GM12878 (cell line): Measurements from ENCODE around the gene SCNM1. TPM values are rescaled to one million over a fixed set of nuclear protein-coding genes. Genes with fewer than 3 reads are reported as not detected.

Source experiments
- ATAC-seq: fragments of 200-7000 bp; cut with Tn5 transposase; 3 replicates; pipeline ENCODE4 v1.9.1; 2020; ENCODE audit warnings: mild to moderate bottlenecking, moderate library complexity
- BruUV-seq: library from RNA; stranded (reverse); fragments of 400-500 nt; replicated peaks from 2 replicates; lab custom pipeline; 2021; lab: Mats Ljungman, UMichigan
- CTCF ChIA-PET: fragments of 300-600 bp; sonication (Branson Sonifier 250); formaldehyde crosslinking; extraction: SDS; loops from one replicate; lab custom pipeline; 2021; ENCODE audit warnings: inconsistent platforms; lab: Yijun Ruan, JAX
- POLR2A ChIA-PET: fragments of 350-600 bp; formaldehyde crosslinking; extraction: SDS; loops from one replicate; lab custom pipeline; 2021; ENCODE audit warnings: inconsistent platforms; lab: Charles Lee
- RAD21 ChIA-PET: fragments of 300-600 bp; sonication (Branson Sonifier 250); formaldehyde crosslinking; loops from one replicate; lab custom pipeline; 2023; ENCODE audit warnings: antibody characterized with exemption; ENCODE audit not compliant: unreplicated experiment; lab: Charles Lee
- SMC1A ChIA-PET: fragments of 300-600 bp; sonication (Branson Sonifier 250); formaldehyde crosslinking; loops from one replicate; lab custom pipeline; 2023; ENCODE audit not compliant: unreplicated experiment, uncharacterized antibody; lab: Charles Lee
- DNase-seq: peaks from one replicate; pipeline ENCODE4 v3.0.0-alpha.2; 2011; ENCODE audit warnings: low read depth, low spot score
- FAIRE-seq: peaks from 3 replicates; lab custom pipeline; 2011; peaks lifted over from hg19 to GRCh38; lab: Jason Lieb, UNC
- H2AFZ ChIP-seq: 2 replicates; pipeline ENCODE4 v1.6.0; 2011; ENCODE audit warnings: low read depth, low read length, control low read depth; ENCODE audit not compliant: control insufficient read depth
- H3K27ac ChIP-seq: 2 replicates; pipeline ENCODE4 v1.5.1; 2011; ENCODE audit warnings: control low read depth; ENCODE audit not compliant: control insufficient read depth, insufficient read depth
- H3K27me3 ChIP-seq, 2 experiments: replicated peaks in 1 of 2; 2 replicates each; pipeline versions ENCODE4 v1.6.0 to v1.6.1; 2011; ENCODE audit warnings: low read length in 1 of 2; ENCODE audit not compliant: control insufficient read depth in 2 of 2, insufficient read depth in 2 of 2
- H3K36me3 ChIP-seq, 2 experiments: 2 replicates each; pipeline ENCODE4 v1.5.1; 2011; ENCODE audit warnings: low read length in 1 of 2; ENCODE audit not compliant: control insufficient read depth in 2 of 2, insufficient read depth in 2 of 2
- H3K4me1 ChIP-seq: 2 replicates; pipeline ENCODE4 v1.6.1; 2011; ENCODE audit warnings: mild to moderate bottlenecking, low read length, moderate library complexity, mixed read lengths; ENCODE audit not compliant: control insufficient read depth, insufficient read depth
- H3K4me2 ChIP-seq: 2 replicates; pipeline ENCODE4 v1.6.0; 2011; ENCODE audit warnings: control low read depth; ENCODE audit not compliant: control insufficient read depth, insufficient read depth
- H3K4me3 ChIP-seq: fragments of 200-600 bp; sonication (generic); 2 replicates; pipeline ENCODE4 v1.5.1; 2016
- H3K79me2 ChIP-seq: 2 replicates; pipeline ENCODE4 v1.6.0; 2011; ENCODE audit warnings: low read length; ENCODE audit not compliant: control insufficient read depth, insufficient read depth
- H3K9ac ChIP-seq: 2 replicates; pipeline ENCODE4 v1.8.0; 2011; ENCODE audit warnings: low read length, control low read depth, mixed read lengths; ENCODE audit not compliant: control insufficient read depth, insufficient read depth
- H3K9me3 ChIP-seq: replicated peaks from 3 replicates; pipeline ENCODE4 v1.5.1; 2011; ENCODE audit warnings: mild to moderate bottlenecking, low read length; ENCODE audit not compliant: control insufficient read depth, insufficient read depth
- H4K20me1 ChIP-seq: 2 replicates; pipeline ENCODE4 v1.6.0; 2011; ENCODE audit not compliant: control insufficient read depth, insufficient read depth
- EGR1 ChIP-seq, 2 experiments: IDR thresholded peaks; 1 replicate in 1 of 2; 2 replicates in 1 of 2; pipeline ENCODE4 v1.6.1; 2011 to 2012; ENCODE audit warnings: low read depth in 2 of 2, low read length in 2 of 2, borderline replicate concordance in 1 of 2, mild to moderate bottlenecking in 1 of 2, moderate library complexity in 1 of 2
- HDAC6 ChIP-seq: fragments of 200-600 bp; sonication (generic); IDR thresholded peaks from one replicate; pipeline ENCODE4 v1.8.0; 2017; ENCODE audit warnings: antibody characterized with exemption; ENCODE audit not compliant: unreplicated experiment
- IRF4 ChIP-seq: IDR thresholded peaks from 2 replicates; pipeline ENCODE4 v1.6.1; 2011; ENCODE audit warnings: low read depth, low read length
- RAD51 ChIP-seq: fragments of 450-650 bp; IDR thresholded peaks from 2 replicates; pipeline ENCODE4 v1.6.1; 2016; ENCODE audit warnings: moderate library complexity, mild to moderate bottlenecking, inconsistent platforms
- SMAD5 ChIP-seq: IDR thresholded peaks from 2 replicates; pipeline ENCODE4 v1.6.1; 2016; ENCODE audit warnings: antibody characterized with exemption, low read depth
- STAT3 ChIP-seq: IDR thresholded peaks from 2 replicates; pipeline ENCODE4 v1.6.1; 2011; ENCODE audit warnings: low read depth, low read length, improper control_type of control experiment
- SUPT20H ChIP-seq: IDR thresholded peaks from 2 replicates; pipeline ENCODE4 v1.6.1; 2011; ENCODE audit warnings: low read depth, mild to moderate bottlenecking, low read length, moderate library complexity, borderline replicate concordance; ENCODE audit not compliant: control insufficient read depth
- ZNF687 ChIP-seq: fragments of 450-650 bp; IDR thresholded peaks from 2 replicates; pipeline ENCODE4 v1.6.1; 2017; ENCODE audit warnings: mild to moderate bottlenecking, moderate library complexity
- ZZZ3 ChIP-seq: IDR thresholded peaks from 2 replicates; pipeline ENCODE4 v1.6.1; 2011; ENCODE audit warnings: low read depth; ENCODE audit not compliant: control insufficient read depth, insufficient read length
- WGBS: methylation state at CpG from one replicate; pipeline ENCODE4 v1.1.6; 2016; ENCODE audit warnings: low lambda C conversion rate; ENCODE audit not compliant: insufficient replicate concordance, insufficient coverage; ENCODE audit errors: missing lambda C conversion rate; 5-methylcytosine and 5-hydroxymethylcytosine counted together
- in situ Hi-C: fragments of 300-500 bp; cut with MboI; formaldehyde crosslinking; loops from 9 replicates; pipeline ENCODE4 v1.14.3; 2018; ENCODE audit warnings: mixed read lengths
- intact Hi-C: fragments of 100-400 bp; cut with micrococcal nuclease; formaldehyde crosslinking; loops from one replicate; pipeline ENCODE4 v1.14.2; 2022; ENCODE audit not compliant: unreplicated experiment
- polyA plus RNA-seq, 11 experiments: library from polyadenylated mRNA; depleted of rRNA in 4 of 11; unstranded in 6 of 11; stranded (reverse) in 5 of 11; fragments of >200 nt; fragmentation: Nextera tagmentation in 4 of 11; fragmentation: Illumina TruSeq in 1 of 11; extraction: Ambion mirVana in 4 of 11; extraction: Trizol in 1 of 11; gene quantifications; 1 replicate in 1 of 11; 2 replicates in 10 of 11; pipeline versions ENCODE4 v1.2.1 to v1.2.3, GENCODE V29; 2011 to 2016; ENCODE audit warnings: inconsistent platforms in 2 of 11, missing spikeins in 2 of 11, low read depth in 1 of 11
- total RNA-seq, 4 experiments: library from RNA; depleted of rRNA in 3 of 4; stranded (reverse); fragments of >200 nt in 3 of 4; fragmentation: Illumina TruSeq in 1 of 4; extraction: Trizol in 1 of 4; gene quantifications; 2 replicates each; pipeline versions ENCODE4 v1.2.1 to v1.2.3, GENCODE V29; 2013 to 2021

Gene SCNM1
- total and polyA plus RNA-seq, 10 of the 15 experiments (the other 5 are each of a cell fraction or from before 2014, with no cell fraction given): 25.8 to 207 (median 76.9) TPM

- ChIA-PET RAD21 (no interaction called here), SMC1A (interaction anchor here (1.1 kb wide), 1 partner anchor 54 kb away, joined by 5 read pairs; no protein-coding TSS in a partner anchor)
- in situ Hi-C loops: no loop called here
- Histone ChIP-seq H3K27ac (peak overlapping the region; percentile 82; the same call in 1 of the 2 replicates), H3K4me3 (peak overlapping the region; percentile 98), H3K9me3 (no peaks in the 10 kb centered on the region), H4K20me1 (no peaks in the 10 kb centered on the region), H3K27me3 (no peaks in the 10 kb centered on the region), H3K9ac (peak overlapping the region; percentile 96; the same call in 1 of the 2 replicates), H3K4me2 (peak overlapping the region; percentile 71), H3K79me2 (peaks cover 42% of the 10 kb centered on the region), H3K36me3 (peaks cover 0 to 4% of the 10 kb centered on the region in 2 experiments; a peak in 1 of 4 replicates)
- 13% methylated on average over 10 of the region's 10 CpGs for WGBS
- BruUV-seq: TSS peak; percentile 94
- no peak for FAIRE-seq
- TF ChIP-seq STAT3 (no peak), SMAD5 (0 out of 2 replicates have a peak, but pooled peaks have one; percentile 12)
- TF ChIP-seq, all 136 proteins: peak for 1
- Histone ChIP-seq H2AFZ (peak overlapping the region; percentile 91), H3K4me1 (peaks cover 4% of the 10 kb centered on the region; the same call in 1 of the 2 replicates)
- intact Hi-C loops: loop anchor here (2.0 to 5.0 kb wide), 4 partner anchors 83 to 201 kb away; partner anchors contain the start of genes PI4KB and PSMB4
- no peak for ATAC-seq
- DNase-seq: no peak
- ChIA-PET POLR2A (interaction anchor here (0.6 to 2.1 kb wide), 3 partner anchors 8 to 57 kb away, joined by 3 to 8 read pairs (median 6); partner anchors contain the start of genes PSMD4 and VPS72), CTCF (interaction anchor here (6.3 kb wide), 1 partner anchor 55 kb away, joined by 70 read pairs; the partner anchor contains the start of gene PSMD4)
Measured at GRCh38 chr1:151197863-151198253, 31.9 kb downstream of the SCNM1 start.

GRCh38 chr1:151198254-151199127 is 32.5 kb downstream of the SCNM1 start, which contains the start of gene PIP5K1A:
Gene PIP5K1A, plus strand, starts transcription at chr1:151198552. Its CDS starts 445 bp downstream, at chr1:151198997.
- RAD21 ChIA-PET: interaction anchor here (0.9 kb wide), 1 partner anchor 53 kb away, joined by 3 read pairs; no protein-coding TSS in a partner anchor
- Histone ChIP-seq H3K4me3 (peak within 1 kb of the TSS; percentile 98), H3K36me3 (peaks cover 0 to 5% of the 10 kb centered on the region in 2 experiments; a peak in 1 of 4 replicates), H4K20me1 (no peaks in the 10 kb centered on the region), H2AFZ (peak within 1 kb of the TSS; percentile 91), H3K79me2 (peaks cover 45% of the 10 kb centered on the region), H3K9ac (peak within 1 kb of the TSS; percentile 96), H3K4me1 (peaks cover 4% of the 10 kb centered on the region; the same call in 1 of the 2 replicates), H3K4me2 (peak within 1 kb of the TSS; percentile 82), H3K27ac (peak within 1 kb of the TSS; percentile 82), H3K27me3 (no peaks in the 10 kb centered on the region), H3K9me3 (no peaks in the 10 kb centered on the region)
- SMC1A ChIA-PET: interaction anchor here (0.6 to 2.0 kb wide), 2 partner anchors 54 to 56 kb away, joined by 3 to 7 read pairs; partner anchors contain the start of gene PSMD4
- FAIRE-seq (peak; percentile 83), DNase-seq (peak; percentile 93), ATAC-seq (peak; percentile 92)
- intact Hi-C loops (loop anchor here (2.0 to 5.0 kb wide), 2 partner anchors 82 to 129 kb away; partner anchors contain the start of gene PI4KB), in situ Hi-C loops (no loop called here)
- WGBS: under 1% methylated on average over 60 of the region's 60 CpGs
- TSS peak; percentile 79 for BruUV-seq
- CTCF ChIA-PET: interaction anchor here (0.5 to 4.3 kb wide), 3 partner anchors 32 to 476 kb away, joined by 4 to 25 read pairs (median 5); no protein-coding TSS in a partner anchor
- POLR2A ChIA-PET: interaction anchor here (0.7 to 2.1 kb wide), 8 partner anchors 9 to 128 kb away, joined by 3 to 8 read pairs (median 3); partner anchors contain the start of genes GABPB2, PSMD4, TNFAIP8L2 and VPS72
- TF ChIP-seq RAD51 (peak; percentile 98), HDAC6 (no peak), SUPT20H (no peak), EGR1 (IDR thresholded peaks at IDR 0.05; ENCODE audit: borderline replicate concordance in 1 of 2, low read depth in 2 of 2, low read length in 2 of 2) (peak in 1 of 2 experiments; percentile 58; a peak in 1 of 3 replicates), ZNF687 (peak; percentile 81), IRF4 (no peak), ZZZ3 (no peak)
